Spleen (tissue), 7 donors: ENCODE measurements around the gene CST3.

Experiments used
- CTCF ChIP-seq, 11 experiments: fragments of 200-600 bp in 7 of 11; fragments of 450-650 bp in 4 of 11; sonication (generic) in 4 of 11; IDR thresholded peaks in 8 of 11; conservative IDR thresholded peaks in 3 of 11; 1 replicate in 7 of 11; 2 replicates in 4 of 11; pipeline versions ENCODE4 v1.4.0 to v1.8.0; 2016 to 2021; ENCODE audit warnings: antibody characterized with exemption in 11 of 11, inconsistent platforms in 4 of 11, mild to moderate bottlenecking in 1 of 11
- POLR2A ChIP-seq, 3 donors: fragments of 450-650 bp; IDR thresholded peaks; one replicate each; pipeline ENCODE4 v1.5.1; 2017; ENCODE audit warnings: antibody characterized with exemption in 3 of 3, mild to moderate bottlenecking in 1 of 3
- donor health status: DM: no; HTN: no; CAD: no; lungs with moderate emphysema.
- donor health status: DM: no; HTN: no; CAD: no.
- donor health status: DM: no; HTN: no; CAD: no.

GRCh38 chr20:23629542-23630391, 8.0 kb downstream of the CST3 start:
- TF ChIP-seq POLR2A (IDR thresholded peaks at IDR 0.05) (no peak), CTCF (IDR thresholded peaks at IDR 0.05 in 8 of 11, conservative IDR thresholded peaks at IDR 0.05 in 3 of 11) (no peak)
